Measurements from ENCODE around the gene COA6.

GRCh38 chr1:234413990-234414389 is 40.7 kb downstream of the COA6 start:
- TF ChIP-seq ZNF274 (IDR thresholded peaks at IDR 0.05; ENCODE audit: low read depth, low read length) (no peak), YY1 (IDR thresholded peaks at IDR 0.05; ENCODE audit: insufficient read depth, insufficient read length) (no peak), SUZ12 (IDR thresholded peaks at IDR 0.05; ENCODE audit: extremely low read depth, insufficient read depth, insufficient read length) (no peak)
